Sigmoid colon (tissue), 4 donors: Measurements from ENCODE around the gene SLC4A1AP.

Experiments used
- CTCF ChIP-seq, 4 experiments: fragments of 450-650 bp in 3 of 4; fragments of 200-600 bp in 1 of 4; IDR thresholded peaks; one replicate each; pipeline ENCODE4 v1.5.1; 2016 to 2019; ENCODE audit warnings: antibody characterized with exemption in 4 of 4, mild to moderate bottlenecking in 3 of 4, moderate library complexity in 2 of 4
- EP300 ChIP-seq, 4 donors: sonication (generic); formaldehyde crosslinking; IDR thresholded peaks; one replicate each; pipeline ENCODE4 v1.6.1; 2017; ENCODE audit warnings: antibody characterized with exemption in 4 of 4
- POLR2A ChIP-seq, 2 donors: fragments of 450-650 bp; IDR thresholded peaks; one replicate each; pipeline ENCODE4 v1.6.1; 2016; ENCODE audit warnings: antibody characterized with exemption in 2 of 2, mild to moderate bottlenecking in 2 of 2, moderate library complexity in 2 of 2
- POLR2AphosphoS5 ChIP-seq, 4 donors: sonication (generic); formaldehyde crosslinking; IDR thresholded peaks; one replicate each; pipeline ENCODE4 v1.6.1; 2017; ENCODE audit warnings: antibody characterized with exemption in 4 of 4

- TF ChIP-seq CTCF (IDR thresholded peaks at IDR 0.05) (no peak), POLR2A (IDR thresholded peaks at IDR 0.05) (no peak), EP300 (IDR thresholded peaks at IDR 0.05) (no peak), POLR2AphosphoS5 (IDR thresholded peaks at IDR 0.05) (no peak)
Measured at GRCh38 chr2:27742571-27742970, 78.9 kb downstream of the SLC4A1AP start.
